Measurements from ENCODE around the gene GIPC3.

Gene GIPC3

GRCh38 chr19:3543150-3544057 lies 41.9 kb upstream of the GIPC3 start:
- peaks cover 0 to 21% (median 10%) of the 10 kb centered on the region in 4 donors for H3K4me1 ChIP-seq
- TF ChIP-seq CTCF (IDR thresholded peaks at IDR 0.05) = no peak

GRCh38 chr19:3544058-3544376 lies 41.3 kb upstream of the GIPC3 start:
- no peaks in the 10 kb centered on the region for H3K27me3 ChIP-seq
- H3K36me3 ChIP-seq = peaks cover 0 to 44% (median 7%) of the 10 kb centered on the region in 3 donors
- no peaks in the 10 kb centered on the region for H3K9me3 ChIP-seq
- H3K4me3 ChIP-seq = no peak overlapping the region
- TF ChIP-seq CTCF (IDR thresholded peaks at IDR 0.05) = no peak
- H3K4me1 ChIP-seq = peaks cover 0 to 21% (median 10%) of the 10 kb centered on the region in 4 donors
- no peak for DNase-seq
- intact Hi-C loops (cut with DNase I; ENCODE audit: low total_unique reads) = loop anchor here (5.0 kb wide), 1 partner anchor 163 kb away; the partner anchor contains the start of gene TJP3
- no peak overlapping the region for H3K27ac ChIP-seq

More at GRCh38 chr19:3543150-3544057, 41.9 kb upstream of the GIPC3 start:
- H3K27me3 ChIP-seq = no peaks in the 10 kb centered on the region
- no peaks in the 10 kb centered on the region for H3K9me3 ChIP-seq
- intact Hi-C loops (cut with DNase I; ENCODE audit: low total_unique reads) = loop anchor here (5.0 kb wide), 1 partner anchor 164 kb away; the partner anchor contains the start of gene TJP3
- H3K4me3 ChIP-seq = no peak overlapping the region
- DNase-seq = peak; percentile 34 to 88
- H3K27ac ChIP-seq = peak overlapping the region; percentile 46 to 59
- peaks cover 0 to 50% (median 7%) of the 10 kb centered on the region in 3 donors for H3K36me3 ChIP-seq

GRCh38 chr19:3544742-3545668 lies 40.3 kb upstream of the GIPC3 start:
- no peaks in the 10 kb centered on the region for H3K9me3 ChIP-seq
- no peak overlapping the region for H3K4me3 ChIP-seq
- peak; percentile 93 to 96 for TF ChIP-seq CTCF (IDR thresholded peaks at IDR 0.05)
- intact Hi-C loops (cut with DNase I; ENCODE audit: low total_unique reads) = loop anchor here (1.0 to 5.0 kb wide), 2 partner anchors 73 to 162 kb away; partner anchors contain the start of gene TJP3
- no peaks in the 10 kb centered on the region for H3K27me3 ChIP-seq
- DNase-seq = peak; percentile 37 to 85
- H3K27ac ChIP-seq = no peak overlapping the region
- peaks cover 0 to 21% (median 10%) of the 10 kb centered on the region in 4 donors for H3K4me1 ChIP-seq
- H3K36me3 ChIP-seq = peaks cover 0 to 41% (median 7%) of the 10 kb centered on the region in 3 donors

- H3K36me3 ChIP-seq = peaks cover 0 to 43% (median 7%) of the 10 kb centered on the region in 3 donors
- no peak overlapping the region for H3K4me3 ChIP-seq
- no peaks in the 10 kb centered on the region for H3K9me3 ChIP-seq
- no peak for TF ChIP-seq CTCF (IDR thresholded peaks at IDR 0.05)
- no peak overlapping the region for H3K27ac ChIP-seq
- H3K4me1 ChIP-seq = peaks cover 0 to 21% (median 10%) of the 10 kb centered on the region in 4 donors
- no peak for DNase-seq
- H3K27me3 ChIP-seq = no peaks in the 10 kb centered on the region
- intact Hi-C loops (cut with DNase I; ENCODE audit: low total_unique reads) = loop anchor here (1.0 kb wide), 1 partner anchor 73 kb away; no protein-coding TSS in a partner anchor
Measured at GRCh38 chr19:3545669-3546034, 39.6 kb upstream of the GIPC3 start.

GRCh38 chr19:3546119-3546518 lies 39.2 kb upstream of the GIPC3 start:
- no peak for TF ChIP-seq CTCF (IDR thresholded peaks at IDR 0.05)
- no peak for DNase-seq
- H3K27me3 ChIP-seq = no peaks in the 10 kb centered on the region
- no peaks in the 10 kb centered on the region for H3K9me3 ChIP-seq
- H3K4me1 ChIP-seq = peaks cover 0 to 21% (median 10%) of the 10 kb centered on the region in 4 donors
- H3K4me3 ChIP-seq = no peak overlapping the region
- H3K27ac ChIP-seq = no peak overlapping the region
- intact Hi-C loops (cut with DNase I; ENCODE audit: low total_unique reads) = no loop called here
- H3K36me3 ChIP-seq = peaks cover 0 to 46% (median 7%) of the 10 kb centered on the region in 3 donors
